HFF-Myc (cell line): ENCODE measurements around the gene A3GALT2.

ENCODE experiments used
- DNase-seq: peaks from one replicate; pipeline ENCODE4 v3.0.0-alpha.2; 2011; ENCODE audit warnings: low read depth; ENCODE audit errors: extremely low read depth
- H3K4me3 ChIP-seq: replicated peaks from 2 replicates; pipeline ENCODE4 v1.5.1; 2011; ENCODE audit warnings: low read depth, mild to moderate bottlenecking, control low read depth, low read length
- TF ChIP-seq, protein P1 (sequence below): IDR thresholded peaks from 2 replicates; pipeline ENCODE4 v1.5.1; 2012; ENCODE audit warnings: mild to moderate bottlenecking, low read depth, low read length, control low read depth; ENCODE audit errors: missing control alignments

The A3GALT2 gene

DNA sequence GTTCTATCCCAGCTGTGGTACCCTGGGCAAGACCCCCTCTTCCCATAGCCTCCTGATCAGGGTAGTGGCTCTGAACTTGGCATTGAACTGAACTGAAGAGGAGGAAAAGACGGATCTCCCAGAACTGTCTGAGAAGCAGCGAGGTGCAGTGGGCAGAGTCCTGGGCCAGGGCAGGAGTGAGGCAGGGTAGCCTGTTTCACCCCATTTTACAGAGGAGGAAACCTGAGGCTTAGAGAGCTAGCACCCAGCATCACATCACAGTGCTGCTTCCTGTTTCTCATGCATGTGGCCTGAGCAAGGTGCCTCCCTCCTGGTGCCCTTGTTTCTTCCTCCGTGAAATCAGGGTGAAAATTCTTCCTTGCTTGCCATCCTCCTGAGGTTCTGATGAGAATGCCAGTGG is 47.5 kb downstream of the A3GALT2 start:
- no peak overlapping the region for H3K4me3 ChIP-seq
- no peak for DNase-seq
- TF ChIP-seq, protein P1, sequence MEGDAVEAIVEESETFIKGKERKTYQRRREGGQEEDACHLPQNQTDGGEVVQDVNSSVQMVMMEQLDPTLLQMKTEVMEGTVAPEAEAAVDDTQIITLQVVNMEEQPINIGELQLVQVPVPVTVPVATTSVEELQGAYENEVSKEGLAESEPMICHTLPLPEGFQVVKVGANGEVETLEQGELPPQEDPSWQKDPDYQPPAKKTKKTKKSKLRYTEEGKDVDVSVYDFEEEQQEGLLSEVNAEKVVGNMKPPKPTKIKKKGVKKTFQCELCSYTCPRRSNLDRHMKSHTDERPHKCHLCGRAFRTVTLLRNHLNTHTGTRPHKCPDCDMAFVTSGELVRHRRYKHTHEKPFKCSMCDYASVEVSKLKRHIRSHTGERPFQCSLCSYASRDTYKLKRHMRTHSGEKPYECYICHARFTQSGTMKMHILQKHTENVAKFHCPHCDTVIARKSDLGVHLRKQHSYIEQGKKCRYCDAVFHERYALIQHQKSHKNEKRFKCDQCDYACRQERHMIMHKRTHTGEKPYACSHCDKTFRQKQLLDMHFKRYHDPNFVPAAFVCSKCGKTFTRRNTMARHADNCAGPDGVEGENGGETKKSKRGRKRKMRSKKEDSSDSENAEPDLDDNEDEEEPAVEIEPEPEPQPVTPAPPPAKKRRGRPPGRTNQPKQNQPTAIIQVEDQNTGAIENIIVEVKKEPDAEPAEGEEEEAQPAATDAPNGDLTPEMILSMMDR = no peak

GRCh38 chr1:33272930-33273329 is 48.0 kb downstream of the A3GALT2 start:
- no peak for DNase-seq
- no peak overlapping the region for H3K4me3 ChIP-seq
- TF ChIP-seq, protein P1 = no peak

- TF ChIP-seq, protein P1 = no peak
- no peak for DNase-seq
- H3K4me3 ChIP-seq = no peak overlapping the region
Measured at GRCh38 chr1:33272509-33272908, 48.4 kb downstream of the A3GALT2 start.

- DNase-seq = no peak
- TF ChIP-seq, protein P1 = no peak
- H3K4me3 ChIP-seq = no peak overlapping the region
Measured at GRCh38 chr1:33271666-33272505, 49.0 kb downstream of the A3GALT2 start.

- DNase-seq = no peak
- H3K4me3 ChIP-seq = no peak overlapping the region
- TF ChIP-seq, protein P1 = no peak
Measured at GRCh38 chr1:33270808-33271465, 50.0 kb downstream of the A3GALT2 start.

DNA sequence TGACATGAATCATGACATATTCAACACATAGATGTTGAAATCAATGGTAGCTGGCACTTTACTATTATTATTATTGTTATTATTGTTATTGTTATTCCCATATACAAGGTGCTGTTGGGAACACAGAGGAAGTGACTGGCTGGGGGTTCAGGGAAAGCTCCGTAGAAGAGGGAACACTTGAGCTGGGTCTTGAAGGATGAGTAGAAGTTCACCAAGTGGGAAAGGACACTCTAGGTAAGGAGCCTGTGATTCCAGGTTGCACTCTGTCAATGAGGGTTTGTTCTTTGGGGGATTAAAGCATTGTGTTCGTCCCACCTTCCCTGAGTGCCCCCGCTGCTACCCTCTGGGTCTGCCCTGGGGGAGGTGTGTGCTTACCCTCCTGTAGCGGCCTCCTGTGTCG is 50.5 kb downstream of the A3GALT2 start:
- TF ChIP-seq, protein P1 = no peak
- DNase-seq = no peak
- H3K4me3 ChIP-seq = no peak overlapping the region
